Testis (tissue), 2 donors: ENCODE results near the gene SLC22A1.

ENCODE experiments used
- POLR2A ChIP-seq: fragments of 450-650 bp; IDR thresholded peaks from one replicate; pipeline ENCODE4 v1.6.1; 2017; ENCODE audit warnings: antibody characterized with exemption, mild to moderate bottlenecking, moderate library complexity
- TF ChIP-seq, protein P1 (sequence below), 3 experiments: fragments of 450-650 bp in 2 of 3; fragments of 200-600 bp in 1 of 3; sonication (generic) in 1 of 3; IDR thresholded peaks; one replicate each; pipeline ENCODE4 v1.5.1; 2016 to 2019; ENCODE audit warnings: antibody characterized with exemption in 3 of 3, mild to moderate bottlenecking in 2 of 3, moderate library complexity in 1 of 3

DNA sequence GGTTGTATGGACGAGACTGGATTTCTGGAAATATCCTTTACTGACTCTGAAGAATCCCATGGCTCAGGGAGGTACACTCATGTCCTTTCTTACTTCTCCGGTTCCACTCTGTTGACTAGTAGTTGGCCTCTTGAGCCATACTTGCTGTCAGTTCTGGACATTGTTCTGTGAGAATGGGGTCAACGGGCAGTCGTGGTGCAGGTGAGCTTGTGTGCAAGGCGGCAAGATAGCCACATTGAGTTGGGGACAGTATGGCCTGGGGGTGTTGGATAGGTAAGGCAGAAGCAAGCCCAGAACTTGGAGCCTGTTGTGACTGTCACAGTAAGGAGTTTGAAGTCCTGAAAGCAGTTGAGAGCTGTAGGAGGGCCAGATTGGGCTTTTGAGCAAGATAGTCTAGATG lies 13.5 kb upstream of the SLC22A1 start:
- TF ChIP-seq, protein P1, sequence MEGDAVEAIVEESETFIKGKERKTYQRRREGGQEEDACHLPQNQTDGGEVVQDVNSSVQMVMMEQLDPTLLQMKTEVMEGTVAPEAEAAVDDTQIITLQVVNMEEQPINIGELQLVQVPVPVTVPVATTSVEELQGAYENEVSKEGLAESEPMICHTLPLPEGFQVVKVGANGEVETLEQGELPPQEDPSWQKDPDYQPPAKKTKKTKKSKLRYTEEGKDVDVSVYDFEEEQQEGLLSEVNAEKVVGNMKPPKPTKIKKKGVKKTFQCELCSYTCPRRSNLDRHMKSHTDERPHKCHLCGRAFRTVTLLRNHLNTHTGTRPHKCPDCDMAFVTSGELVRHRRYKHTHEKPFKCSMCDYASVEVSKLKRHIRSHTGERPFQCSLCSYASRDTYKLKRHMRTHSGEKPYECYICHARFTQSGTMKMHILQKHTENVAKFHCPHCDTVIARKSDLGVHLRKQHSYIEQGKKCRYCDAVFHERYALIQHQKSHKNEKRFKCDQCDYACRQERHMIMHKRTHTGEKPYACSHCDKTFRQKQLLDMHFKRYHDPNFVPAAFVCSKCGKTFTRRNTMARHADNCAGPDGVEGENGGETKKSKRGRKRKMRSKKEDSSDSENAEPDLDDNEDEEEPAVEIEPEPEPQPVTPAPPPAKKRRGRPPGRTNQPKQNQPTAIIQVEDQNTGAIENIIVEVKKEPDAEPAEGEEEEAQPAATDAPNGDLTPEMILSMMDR (IDR thresholded peaks at IDR 0.05) = no peak
- no peak for TF ChIP-seq POLR2A
